ENCODE results near the gene FAM149B1.
"Not testable (repeated sequence)": the region's sequence is repeated elsewhere in the genome, so short reads cannot be mapped to it uniquely, and the experiment has no call there.

FAM149B1 gene

GRCh38 chr10:73234695-73235094, 66.8 kb downstream of the FAM149B1 start:
- DNase-seq, result no peak

GRCh38 chr10:73238990-73239566, 71.2 kb downstream of the FAM149B1 start:
- DNase-seq, result no peak

- DNase-seq, result no peak
Measured at GRCh38 chr10:73239908-73240307, 72.0 kb downstream of the FAM149B1 start.

- DNase-seq, result no peak
Measured at GRCh38 chr10:73244866-73245477, 77.1 kb downstream of the FAM149B1 start.

- DNase-seq, result no peak
Measured at GRCh38 chr10:73246322-73246645, 78.4 kb downstream of the FAM149B1 start.

- peak; percentile 74 to 93 for DNase-seq
Measured at GRCh38 chr10:73246646-73247508, 79.0 kb downstream of the FAM149B1 start, which contains the start of gene DNAJC9. Gene DNAJC9, minus strand, starts transcription at chr10:73247255. Its CDS starts 66 bp downstream, at chr10:73247189.

- DNase-seq, result no peak
Measured at GRCh38 chr10:73247509-73248258, 79.8 kb downstream of the FAM149B1 start.

GRCh38 chr10:73248259-73248724, 80.4 kb downstream of the FAM149B1 start:
- no peak for DNase-seq

- DNase-seq, result no peak
Measured at GRCh38 chr10:73251683-73252444, 83.9 kb downstream of the FAM149B1 start.

- DNase-seq, result peak; percentile 74 to 91
Measured at GRCh38 chr10:73252445-73253224, 84.7 kb downstream of the FAM149B1 start, which contains the start of gene MRPS16. Gene MRPS16, minus strand, starts transcription at chr10:73252644. Its CDS starts 162 bp downstream, at chr10:73252482.

- DNase-seq, result no peak
Measured at GRCh38 chr10:73253225-73253555, 85.3 kb downstream of the FAM149B1 start.

- not testable (repeated sequence) for DNase-seq
Measured at GRCh38 chr10:73258612-73259011, 90.7 kb downstream of the FAM149B1 start.

- no peak for DNase-seq
Measured at GRCh38 chr10:73261362-73261995, 93.6 kb downstream of the FAM149B1 start.

- no peak for DNase-seq
Measured at GRCh38 chr10:73262105-73262730, 94.3 kb downstream of the FAM149B1 start.

- no peak for DNase-seq
Measured at GRCh38 chr10:73262880-73263555, 95.1 kb downstream of the FAM149B1 start.

GRCh38 chr10:73263693-73264347, 95.9 kb downstream of the FAM149B1 start:
- DNase-seq, result no peak

GRCh38 chr10:73264423-73264822, 96.5 kb downstream of the FAM149B1 start:
- no peak for DNase-seq

GRCh38 chr10:73281097-73281496, 113.2 kb downstream of the FAM149B1 start:
- DNase-seq, result no peak

- no peak for DNase-seq
Measured at GRCh38 chr10:73287441-73287840, 119.5 kb downstream of the FAM149B1 start.

Data from NCI-H446 (cell line).